T-cell (primary cell): ENCODE measurements around the gene SMIM36. TPM values are rescaled to one million over a fixed set of nuclear protein-coding genes. Genes with fewer than 3 reads are reported as not detected.

Source experiments
- ATAC-seq, 4 experiments: fragments of 200-7000 bp in 3 of 4; fragments of 150-1000 bp in 1 of 4; cut with Tn5 transposase; replicated peaks in 1 of 4; 1 replicate in 3 of 4; 2 replicates in 1 of 4; pipeline ENCODE4 v1.10.0; 2021; ENCODE audit warnings: moderate library complexity in 3 of 4, mild to moderate bottlenecking in 2 of 4, moderate number of reproducible peaks in 1 of 4
- CTCF ChIA-PET, 2 donors: fragments of 300-600 bp; sonication (Branson Sonifier 250); formaldehyde crosslinking; loops; one replicate each; lab custom pipeline; 2022; ENCODE audit warnings: antibody characterized with exemption in 2 of 2; lab: Charles Lee
- POLR2A ChIA-PET, 2 donors: fragments of 300-600 bp; sonication (Branson Sonifier 250); formaldehyde crosslinking; loops; one replicate each; lab custom pipeline; 2022; ENCODE audit warnings: antibody characterized with exemption in 2 of 2; lab: Charles Lee
- DNase-seq, 35 experiments: peaks; one replicate each; pipeline versions ENCODE4 v3.0.0 to v3.0.0-alpha.2; 2013 to 2023
- H3K27ac ChIP-seq: one replicate; pipeline ENCODE4 v1.5.1; 2013; ENCODE audit warnings: low read length
- H3K27me3 ChIP-seq, 2 experiments: replicated peaks in 1 of 2; 1 replicate in 1 of 2; 2 replicates in 1 of 2; pipeline versions ENCODE4 v1.6.1 to v1.7.0; 2013; ENCODE audit warnings: low read length in 1 of 2, mixed read lengths in 1 of 2; ENCODE audit not compliant: control insufficient read depth in 2 of 2, insufficient read depth in 2 of 2; ENCODE audit errors: extremely low read depth in 1 of 2
- H3K36me3 ChIP-seq, 2 donors: 1 replicate in 1 of 2; 2 replicates in 1 of 2; pipeline versions ENCODE4 v1.6.1 to v1.7.0; 2013; ENCODE audit warnings: low read length in 1 of 2; ENCODE audit not compliant: control insufficient read depth in 2 of 2, insufficient read depth in 1 of 2; ENCODE audit errors: extremely low read depth in 1 of 2
- H3K4me1 ChIP-seq, 2 experiments: 1 replicate in 1 of 2; 2 replicates in 1 of 2; pipeline versions ENCODE4 v1.6.1 to v1.7.0; 2013; ENCODE audit warnings: low read length in 2 of 2, mixed read lengths in 1 of 2; ENCODE audit not compliant: insufficient read depth in 2 of 2, control insufficient read depth in 1 of 2; ENCODE audit errors: extremely low read depth in 1 of 2
- H3K4me3 ChIP-seq, 2 donors: 1 replicate in 1 of 2; 2 replicates in 1 of 2; pipeline versions ENCODE4 v1.5.1 to v1.7.0; 2013; ENCODE audit warnings: mild to moderate bottlenecking in 2 of 2, low read length in 1 of 2, moderate library complexity in 1 of 2; ENCODE audit not compliant: control insufficient read depth in 1 of 2; ENCODE audit errors: extremely low read depth in 1 of 2
- H3K9me3 ChIP-seq: 2 replicates; pipeline ENCODE4 v1.7.0; 2013
- H3K27ac Mint-ChIP-seq, 2 donors: one replicate each; pipeline ENCODE4 v1.8.0; 2020 to 2021; ENCODE audit warnings: mild to moderate bottlenecking in 2 of 2, mixed read lengths in 2 of 2
- H3K27me3 Mint-ChIP-seq, 2 donors: one replicate each; pipeline ENCODE4 v1.8.0; 2021 to 2022; ENCODE audit warnings: mixed read lengths in 2 of 2
- H3K36me3 Mint-ChIP-seq: one replicate; pipeline ENCODE4 v1.8.0; 2021; ENCODE audit warnings: mixed read lengths
- H3K4me1 Mint-ChIP-seq, 3 donors: one replicate each; pipeline ENCODE4 v1.8.0; 2020 to 2022; ENCODE audit warnings: mixed read lengths in 3 of 3, mild to moderate bottlenecking in 1 of 3
- H3K4me3 Mint-ChIP-seq, 3 donors: one replicate each; pipeline ENCODE4 v1.8.0; 2020 to 2022; ENCODE audit warnings: mild to moderate bottlenecking in 3 of 3, mixed read lengths in 3 of 3, moderate library complexity in 3 of 3
- H3K9me3 Mint-ChIP-seq, 3 donors: one replicate each; pipeline ENCODE4 v1.8.0; 2020 to 2022; ENCODE audit warnings: mixed read lengths in 3 of 3
- WGBS: methylation state at CpG from one replicate; pipeline ENCODE4 v1.1.5; 2013; ENCODE audit warnings: missing lambda C conversion rate; ENCODE audit not compliant: insufficient coverage; 5-methylcytosine and 5-hydroxymethylcytosine counted together
- total RNA-seq, 35 experiments: library from RNA in 6 of 35; stranded (reverse) in 6 of 35; fragments of 120-200 nt in 1 of 35; gene quantifications; one replicate each; pipeline versions ENCODE4 v1.2.1 to v1.2.4 and lab custom pipeline; 2013 to 2026

Gene SMIM36
- total RNA-seq, 5 donors from 2014 or later (not counting 1 experiment from before 2014, with no cell fraction given) = not detected

- Mint-ChIP-seq H3K4me3 (peak overlapping the region; percentile 81 to 88 (median 88)), H3K27ac (peak overlapping the region; percentile 86 to 89), H3K9me3 (no peaks in the 10 kb centered on the region), H3K4me1 (peaks cover 40 to 46% (median 43%) of the 10 kb centered on the region in 3 donors), H3K36me3 (no peaks in the 10 kb centered on the region), H3K27me3 (peaks cover 16 to 24% of the 10 kb centered on the region in 2 donors)
- Histone ChIP-seq H3K4me3 (peak overlapping the region; percentile 96 to 97), H3K9me3 (no peaks in the 10 kb centered on the region), H3K27ac (peak overlapping the region; percentile 67), H3K27me3 (peaks cover 0 to 10% of the 10 kb centered on the region in 2 experiments), H3K36me3 (no peaks in the 10 kb centered on the region), H3K4me1 (peaks cover 10 to 19% of the 10 kb centered on the region in 2 experiments)
- DNase-seq (peak in 33 of 35 experiments; percentile 3 to 53 (median 23)), ATAC-seq (peak in 1 of 4 experiments; percentile 7)
- POLR2A ChIA-PET = no interaction called here
- CTCF ChIA-PET = no interaction called here
- WGBS = 1% methylated on average over 18 of the region's 21 CpGs
Observed at GRCh38 chr17:55420776-55421178, 90.5 kb downstream of the SMIM36 start.

DNA sequence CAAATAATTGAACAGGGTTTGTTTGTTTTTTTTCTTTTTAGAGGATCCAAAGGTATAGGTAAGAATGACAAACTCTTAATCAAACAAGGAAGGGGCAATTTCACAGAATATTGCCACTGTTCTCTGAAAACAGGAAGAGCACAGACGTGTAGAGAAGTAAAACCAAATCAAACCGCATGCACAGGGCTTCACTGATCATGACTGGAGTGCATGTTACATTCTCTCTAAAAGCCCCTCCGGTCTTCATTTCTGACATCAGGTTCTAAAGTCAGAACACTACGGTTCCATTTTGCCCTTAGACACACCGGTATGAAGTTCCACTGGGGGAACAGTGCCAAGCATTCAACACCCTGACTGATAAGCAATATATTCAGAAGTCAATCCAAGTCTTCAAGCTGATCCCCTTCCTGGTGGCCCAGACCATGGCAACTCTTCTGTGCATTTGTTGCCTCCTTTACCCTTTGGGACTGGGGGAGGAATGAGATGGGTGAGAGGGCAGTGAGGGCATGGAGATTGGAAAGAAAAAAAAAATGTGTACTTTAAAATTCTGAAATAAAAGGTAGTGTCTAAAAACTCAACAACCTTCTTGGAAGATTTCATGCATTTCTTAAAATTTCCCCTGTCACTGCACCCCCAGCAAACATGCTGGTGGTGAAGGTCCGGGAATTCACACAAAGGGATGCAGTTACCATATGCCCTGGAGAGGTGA lies 91.0 kb downstream of the SMIM36 start:
- ChIA-PET POLR2A (no interaction called here), CTCF (no interaction called here)
- H3K27ac ChIP-seq = peak overlapping the region; percentile 67
- Mint-ChIP-seq H3K4me3 (peak overlapping the region; percentile 81 to 88 (median 88)), H3K27ac (peak overlapping the region; percentile 86 to 89), H3K9me3 (no peaks in the 10 kb centered on the region), H3K4me1 (peaks cover 40 to 48% (median 45%) of the 10 kb centered on the region in 3 donors), H3K36me3 (no peaks in the 10 kb centered on the region), H3K27me3 (peaks cover 13 to 20% of the 10 kb centered on the region in 2 donors)
- H3K9me3 ChIP-seq = no peaks in the 10 kb centered on the region
- DNase-seq (peak in 32 of 35 experiments; percentile 3 to 71 (median 35)), ATAC-seq (peak; percentile 22 to 58 (median 34))
- peak overlapping the region; percentile 96 to 97 for H3K4me3 ChIP-seq
- peaks cover 0 to 8% of the 10 kb centered on the region in 2 experiments for H3K27me3 ChIP-seq
- H3K4me1 ChIP-seq = peaks cover 10 to 19% of the 10 kb centered on the region in 2 experiments
- WGBS = 0% methylated on average over 6 of the region's 6 CpGs
- no peaks in the 10 kb centered on the region for H3K36me3 ChIP-seq

- peaks cover 0 to 5% of the 10 kb centered on the region in 2 experiments for H3K27me3 ChIP-seq
- Mint-ChIP-seq H3K27me3 (peaks cover 5 to 6% of the 10 kb centered on the region in 2 donors), H3K9me3 (no peaks in the 10 kb centered on the region), H3K36me3 (peaks cover 5% of the 10 kb centered on the region), H3K27ac (peak overlapping the region; percentile 86 to 89), H3K4me3 (peak overlapping the region in 1 of 3 donors; percentile 88), H3K4me1 (peaks cover 40 to 61% (median 59%) of the 10 kb centered on the region in 3 donors)
- H3K9me3 ChIP-seq = no peaks in the 10 kb centered on the region
- no CpG with 5 or more reads among the region's 3 CpGs for WGBS
- no peak for ATAC-seq
- H3K4me1 ChIP-seq = peaks cover 10 to 19% of the 10 kb centered on the region in 2 experiments
- DNase-seq = no peak
- peaks cover 0 to 4% of the 10 kb centered on the region in 2 donors for H3K36me3 ChIP-seq
- no peak overlapping the region for H3K27ac ChIP-seq
- CTCF ChIA-PET = interaction anchor here (0.7 to 1.0 kb wide), 2 partner anchors 96 to 363 kb away, joined by 3 read pairs; no protein-coding TSS in a partner anchor
- POLR2A ChIA-PET = no interaction called here
- H3K4me3 ChIP-seq = no peak overlapping the region
Observed at GRCh38 chr17:55418369-55419268, 92.6 kb downstream of the SMIM36 start.

DNA sequence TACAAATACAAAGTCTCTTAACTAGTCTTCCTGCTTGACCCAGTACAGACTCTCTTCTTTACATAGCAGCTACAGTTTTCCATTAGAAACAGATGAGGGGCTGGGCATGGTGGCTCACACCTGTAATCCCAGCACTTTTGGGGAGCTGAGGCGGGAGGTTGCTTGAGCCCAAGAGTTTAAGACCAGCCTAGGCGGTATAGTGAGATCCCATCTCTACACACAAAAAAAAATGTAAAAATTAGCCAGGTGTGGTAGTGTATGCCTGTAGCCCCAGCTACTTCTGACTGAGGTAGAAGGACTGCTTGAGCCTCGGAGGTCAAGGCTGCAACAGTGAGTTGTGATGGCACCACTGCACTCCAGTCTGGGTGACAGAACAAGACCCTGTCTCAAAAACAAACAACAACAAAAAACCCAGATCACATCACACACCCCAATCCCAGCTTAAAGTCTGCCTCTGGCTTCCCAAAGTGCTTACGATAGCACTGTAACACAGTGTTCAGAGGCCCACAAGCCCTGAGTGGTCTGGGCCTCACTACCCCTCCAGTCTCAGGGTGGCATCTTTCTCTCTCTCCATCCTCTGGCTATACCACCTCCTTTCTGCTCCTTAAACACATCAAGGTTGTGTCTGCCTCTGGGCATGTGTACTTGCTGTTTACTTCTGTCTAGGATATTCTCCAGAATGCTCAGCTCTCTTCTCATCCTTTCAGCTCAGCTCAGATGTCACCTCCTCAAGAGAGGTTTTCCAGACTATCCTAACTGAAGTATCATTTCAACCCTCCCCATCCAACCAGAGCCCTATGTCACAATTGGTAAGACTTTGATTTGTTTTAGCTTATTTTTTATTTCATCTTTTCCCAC lies 93.6 kb downstream of the SMIM36 start:
- H3K9me3 ChIP-seq = no peaks in the 10 kb centered on the region
- H3K36me3 Mint-ChIP-seq = peaks cover 11% of the 10 kb centered on the region
- peak overlapping the region; percentile 34 to 65 for H3K27ac Mint-ChIP-seq

DNA sequence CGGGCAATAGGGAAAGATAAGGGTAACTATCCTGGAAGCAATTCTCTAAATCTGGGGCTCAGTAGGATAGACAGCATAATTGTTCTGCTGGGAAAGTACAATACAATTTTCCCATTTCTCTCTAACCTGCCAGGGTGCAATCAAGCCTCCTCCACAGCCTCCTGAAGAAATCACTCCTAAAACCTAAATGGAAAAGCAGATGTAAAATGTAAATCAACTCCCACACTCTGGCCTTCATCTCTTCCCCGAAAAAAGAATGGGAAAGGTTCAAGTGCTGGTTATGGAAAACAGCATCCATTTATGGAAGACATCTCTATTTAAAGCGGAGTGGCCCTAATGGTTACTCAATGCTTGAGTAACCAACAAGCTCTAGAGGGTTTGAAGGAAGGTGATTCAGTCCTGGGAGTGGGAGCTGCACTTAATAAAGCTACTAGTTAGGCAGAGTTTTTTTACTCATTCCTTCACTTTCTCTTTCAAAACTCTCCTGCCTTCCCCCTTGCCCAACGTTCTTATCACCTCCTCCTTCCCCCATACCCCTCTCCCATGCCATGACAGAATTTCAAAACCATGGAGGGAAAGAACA lies 94.7 kb downstream of the SMIM36 start:
- no peak overlapping the region for H3K27ac ChIP-seq
- no peak for DNase-seq
- Mint-ChIP-seq H3K9me3 (no peaks in the 10 kb centered on the region), H3K36me3 (peaks cover 20% of the 10 kb centered on the region), H3K4me3 (no peak overlapping the region), H3K4me1 (peaks cover 40 to 57% (median 57%) of the 10 kb centered on the region in 3 donors), H3K27me3 (no peaks in the 10 kb centered on the region), H3K27ac (peak overlapping the region in 1 of 2 donors; percentile 14)
- H3K27me3 ChIP-seq = no peaks in the 10 kb centered on the region
- no peaks in the 10 kb centered on the region for H3K9me3 ChIP-seq
- no peak overlapping the region for H3K4me3 ChIP-seq
- H3K36me3 ChIP-seq = peaks cover 0 to 12% of the 10 kb centered on the region in 2 donors
- peaks cover 10 to 14% of the 10 kb centered on the region in 2 experiments for H3K4me1 ChIP-seq
- WGBS = 0% methylated on average over 1 of the region's 4 CpGs
- ATAC-seq = no peak
- ChIA-PET CTCF (no interaction called here), POLR2A (no interaction called here)

More for the DNA sequence above, 93.6 kb downstream of the SMIM36 start:
- WGBS = 96% methylated on average over 2 of the region's 4 CpGs
- Histone ChIP-seq H3K36me3 (peaks cover 0 to 9% of the 10 kb centered on the region in 2 donors), H3K27me3 (peaks cover 0 to under 1% of the 10 kb centered on the region in 2 experiments), H3K27ac (no peak overlapping the region), H3K4me3 (no peak overlapping the region), H3K4me1 (peaks cover 10 to 19% of the 10 kb centered on the region in 2 experiments)
- ChIA-PET POLR2A (no interaction called here), CTCF (interaction anchor here (0.6 to 1.0 kb wide), 3 partner anchors 38 to 362 kb away, joined by 3 to 10 read pairs (median 3); no protein-coding TSS in a partner anchor)
- Mint-ChIP-seq H3K27me3 (no peaks in the 10 kb centered on the region), H3K4me1 (peaks cover 40 to 61% (median 60%) of the 10 kb centered on the region in 3 donors), H3K4me3 (no peak overlapping the region), H3K9me3 (no peaks in the 10 kb centered on the region)
- DNase-seq (no peak), ATAC-seq (no peak)
